ENCODE results near the gene EPN1.
"Not testable (repeated sequence)": the region's sequence is repeated elsewhere in the genome, so short reads cannot be mapped to it uniquely, and the experiment has no call there.

The EPN1 gene

GRCh38 chr19:55720801-55721200 lies 45.8 kb downstream of the EPN1 start:
- TF ChIP-seq, protein P1, sequence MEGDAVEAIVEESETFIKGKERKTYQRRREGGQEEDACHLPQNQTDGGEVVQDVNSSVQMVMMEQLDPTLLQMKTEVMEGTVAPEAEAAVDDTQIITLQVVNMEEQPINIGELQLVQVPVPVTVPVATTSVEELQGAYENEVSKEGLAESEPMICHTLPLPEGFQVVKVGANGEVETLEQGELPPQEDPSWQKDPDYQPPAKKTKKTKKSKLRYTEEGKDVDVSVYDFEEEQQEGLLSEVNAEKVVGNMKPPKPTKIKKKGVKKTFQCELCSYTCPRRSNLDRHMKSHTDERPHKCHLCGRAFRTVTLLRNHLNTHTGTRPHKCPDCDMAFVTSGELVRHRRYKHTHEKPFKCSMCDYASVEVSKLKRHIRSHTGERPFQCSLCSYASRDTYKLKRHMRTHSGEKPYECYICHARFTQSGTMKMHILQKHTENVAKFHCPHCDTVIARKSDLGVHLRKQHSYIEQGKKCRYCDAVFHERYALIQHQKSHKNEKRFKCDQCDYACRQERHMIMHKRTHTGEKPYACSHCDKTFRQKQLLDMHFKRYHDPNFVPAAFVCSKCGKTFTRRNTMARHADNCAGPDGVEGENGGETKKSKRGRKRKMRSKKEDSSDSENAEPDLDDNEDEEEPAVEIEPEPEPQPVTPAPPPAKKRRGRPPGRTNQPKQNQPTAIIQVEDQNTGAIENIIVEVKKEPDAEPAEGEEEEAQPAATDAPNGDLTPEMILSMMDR (IDR thresholded peaks at IDR 0.05; ENCODE audit: low read depth, low read length, poor library complexity, severe bottlenecking) = no peak
- no peak for TF ChIP-seq EZH2phosphoT487 (IDR thresholded peaks at IDR 0.05; ENCODE audit: borderline replicate concordance, low read length)
- H3K27me3 ChIP-seq (ENCODE audit: control insufficient read depth, low read length) = no peaks in the 10 kb centered on the region

GRCh38 chr19:55723491-55723890 lies 48.5 kb downstream of the EPN1 start:
- no peaks in the 10 kb centered on the region for H3K36me3 ChIP-seq (ENCODE audit: control insufficient read depth, low read length)
- no peaks in the 10 kb centered on the region for H3K4me1 ChIP-seq (ENCODE audit: control insufficient read depth, low read length)
- no peaks in the 10 kb centered on the region for H3K79me2 ChIP-seq (ENCODE audit: control insufficient read depth, low read length)
- H4K20me1 ChIP-seq (ENCODE audit: control insufficient read depth, insufficient read depth, low read depth, low read length) = no peaks in the 10 kb centered on the region
- H3F3A ChIP-seq (ENCODE audit: control insufficient read depth, insufficient read depth) = no peaks in the 10 kb centered on the region
- no peak overlapping the region for H3K4me3 ChIP-seq (ENCODE audit: low read length)
- H3K4me2 ChIP-seq (ENCODE audit: low read length) = no peak overlapping the region
- TF ChIP-seq, protein P1 (IDR thresholded peaks at IDR 0.05; ENCODE audit: low read depth, low read length, poor library complexity, severe bottlenecking) = no peak
- no peak for TF ChIP-seq EZH2phosphoT487 (IDR thresholded peaks at IDR 0.05; ENCODE audit: borderline replicate concordance, low read length)
- no peak overlapping the region for H3K27ac ChIP-seq (ENCODE audit: low read depth, low read length)
- H3K27me3 ChIP-seq (ENCODE audit: control insufficient read depth, low read length) = 0 out of 2 replicates have a peak, but pooled peaks cover 2% of the 10 kb centered on the region
- H3K9me2 ChIP-seq (replicated peaks; ENCODE audit: control insufficient read depth, low read length) = no peaks in the 10 kb centered on the region
- H3K9me3 ChIP-seq (ENCODE audit: control insufficient read depth, insufficient read depth, low read length) = peaks cover 7% of the 10 kb centered on the region

More at GRCh38 chr19:55720801-55721200, 45.8 kb downstream of the EPN1 start:
- no peaks in the 10 kb centered on the region for H3F3A ChIP-seq (ENCODE audit: control insufficient read depth, insufficient read depth)
- H3K9me2 ChIP-seq (replicated peaks; ENCODE audit: control insufficient read depth, low read length) = no peaks in the 10 kb centered on the region
- H3K4me3 ChIP-seq (ENCODE audit: low read length) = no peak overlapping the region
- H3K36me3 ChIP-seq (ENCODE audit: control insufficient read depth, low read length) = no peaks in the 10 kb centered on the region
- H3K4me2 ChIP-seq (ENCODE audit: low read length) = no peak overlapping the region
- H3K79me2 ChIP-seq (ENCODE audit: control insufficient read depth, low read length) = no peaks in the 10 kb centered on the region
- no peak overlapping the region for H3K27ac ChIP-seq (ENCODE audit: low read depth, low read length)
- H3K4me1 ChIP-seq (ENCODE audit: control insufficient read depth, low read length) = no peaks in the 10 kb centered on the region
- H3K9me3 ChIP-seq (ENCODE audit: control insufficient read depth, insufficient read depth, low read length) = peaks cover 7% of the 10 kb centered on the region
- H4K20me1 ChIP-seq (ENCODE audit: control insufficient read depth, insufficient read depth, low read depth, low read length) = no peaks in the 10 kb centered on the region

DNA sequence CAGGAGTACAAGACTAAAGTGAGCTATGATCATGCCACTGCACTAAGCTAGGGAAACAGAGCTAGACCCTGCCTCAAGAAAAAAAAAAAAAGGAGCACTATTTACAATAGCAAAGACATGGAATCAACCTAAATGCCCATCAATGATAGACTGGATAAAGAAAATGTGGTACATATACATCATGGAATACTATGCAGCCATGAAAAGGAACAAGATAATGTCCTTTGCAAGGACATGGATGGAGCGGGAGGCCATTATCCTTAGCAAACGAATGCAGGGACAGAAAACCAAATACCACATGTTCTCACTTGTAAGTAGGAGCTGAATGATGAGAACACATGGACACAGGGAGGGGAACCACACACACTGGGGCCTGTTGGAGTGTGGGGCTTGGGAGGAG lies 55.4 kb downstream of the EPN1 start:
- not testable (repeated sequence) for H3K27ac ChIP-seq (ENCODE audit: low read depth, low read length); H3K4me2 ChIP-seq (ENCODE audit: low read length); H3K36me3 ChIP-seq (ENCODE audit: control insufficient read depth, low read length); H3K79me2 ChIP-seq (ENCODE audit: control insufficient read depth, low read length); H3F3A ChIP-seq (ENCODE audit: control insufficient read depth, insufficient read depth); H3K9me3 ChIP-seq (ENCODE audit: control insufficient read depth, insufficient read depth, low read length); H3K27me3 ChIP-seq (ENCODE audit: control insufficient read depth, low read length); H3K4me3 ChIP-seq (ENCODE audit: low read length); H3K9me2 ChIP-seq (replicated peaks; ENCODE audit: control insufficient read depth, low read length); H3K4me1 ChIP-seq (ENCODE audit: control insufficient read depth, low read length); H4K20me1 ChIP-seq (ENCODE audit: control insufficient read depth, insufficient read depth, low read depth, low read length)

GRCh38 chr19:55738302-55738701 lies 63.3 kb downstream of the EPN1 start, which contains the start of gene NLRP9:
Gene NLRP9 (minus strand): TSS chr19:55738402. CDS start chr19:55738374, 28 bp downstream.
- Histone ChIP-seq H3K4me1 (ENCODE audit: control insufficient read depth, low read length) (no peaks in the 10 kb centered on the region), H3K4me3 (ENCODE audit: low read length) (no peak within 1 kb of the TSS), H3K4me2 (ENCODE audit: low read length) (no peak within 1 kb of the TSS), H3K36me3 (ENCODE audit: control insufficient read depth, low read length) (no peaks in the 10 kb centered on the region), H3K9me2 (replicated peaks; ENCODE audit: control insufficient read depth, low read length) (no peaks in the 10 kb centered on the region), H3K79me2 (ENCODE audit: control insufficient read depth, low read length) (no peaks in the 10 kb centered on the region), H3K27ac (ENCODE audit: low read depth, low read length) (no peak within 1 kb of the TSS), H3F3A (ENCODE audit: control insufficient read depth, insufficient read depth) (no peaks in the 10 kb centered on the region), H3K9me3 (ENCODE audit: control insufficient read depth, insufficient read depth, low read length) (no peaks in the 10 kb centered on the region), H3K27me3 (ENCODE audit: control insufficient read depth, low read length) (no peaks in the 10 kb centered on the region; the same call in 1 of the 2 replicates), H4K20me1 (ENCODE audit: control insufficient read depth, insufficient read depth, low read depth, low read length) (no peaks in the 10 kb centered on the region)
- no peak for TF ChIP-seq EZH2phosphoT487 (IDR thresholded peaks at IDR 0.05; ENCODE audit: borderline replicate concordance, low read length)
- TF ChIP-seq, protein P1 (IDR thresholded peaks at IDR 0.05; ENCODE audit: low read depth, low read length, poor library complexity, severe bottlenecking) = no peak

Data from DOHH2 (cell line).